Heart left ventricle (tissue), 13 donors: ENCODE data around the gene MAPK8IP3.
A peak's percentile ranks its signal among the peaks of the same experiment; 100 is the strongest.

Experiments
- POLR2A ChIP-seq, 2 donors: fragments of 450-650 bp; IDR thresholded peaks; one replicate each; pipeline ENCODE4 v1.6.1; 2017; ENCODE audit warnings: antibody characterized with exemption in 2 of 2, mild to moderate bottlenecking in 2 of 2, moderate library complexity in 2 of 2
- TF ChIP-seq, protein P1 (sequence below), 12 donors: fragments of 200-600 bp; sonication (generic) in 4 of 12; IDR thresholded peaks; one replicate each; pipeline versions ENCODE4 v1.5.0 to v1.8.0; 2018 to 2022; ENCODE audit warnings: antibody characterized with exemption in 12 of 12, mild to moderate bottlenecking in 5 of 12
- donor health status: ischemic (EF 13 %, LVEDD 7.1; RV severe dilation, severe dysfunction).
- donor health status: DM: no; HTN: yes; CAD: no.
- donor health status: DM: no; HTN: no; CAD: no.
- donor health status: ischemic (EF 25% LVEDD 6.9; RV normal size, moderate dysfunction).
- donor health status: ischemic (EF 25% LVEDD 5.7; RV mildly dilated, moderate dysfunction).
- donor health status: ischemic (EF 35%, LVEDD 5.7; RV mildly dilated, moderate dysfunction).
- donor health status: nonischemic (EF 11% LVEDD 7.7; RV severe dilation, severe dysfunction).
- donor health status: DM: yes; HTN: yes; CAD: no.
- donor health status: PGD.
- donor health status: ischemic (EF 29% LVEDD 5.4; RV normal size, mild dysfunction).
- donor health status: nonischemic (EF 23%, LVEDD 6.1; RV moderate dilation, normal function).

- TF ChIP-seq POLR2A (IDR thresholded peaks at IDR 0.05) = no peak
- TF ChIP-seq, protein P1, sequence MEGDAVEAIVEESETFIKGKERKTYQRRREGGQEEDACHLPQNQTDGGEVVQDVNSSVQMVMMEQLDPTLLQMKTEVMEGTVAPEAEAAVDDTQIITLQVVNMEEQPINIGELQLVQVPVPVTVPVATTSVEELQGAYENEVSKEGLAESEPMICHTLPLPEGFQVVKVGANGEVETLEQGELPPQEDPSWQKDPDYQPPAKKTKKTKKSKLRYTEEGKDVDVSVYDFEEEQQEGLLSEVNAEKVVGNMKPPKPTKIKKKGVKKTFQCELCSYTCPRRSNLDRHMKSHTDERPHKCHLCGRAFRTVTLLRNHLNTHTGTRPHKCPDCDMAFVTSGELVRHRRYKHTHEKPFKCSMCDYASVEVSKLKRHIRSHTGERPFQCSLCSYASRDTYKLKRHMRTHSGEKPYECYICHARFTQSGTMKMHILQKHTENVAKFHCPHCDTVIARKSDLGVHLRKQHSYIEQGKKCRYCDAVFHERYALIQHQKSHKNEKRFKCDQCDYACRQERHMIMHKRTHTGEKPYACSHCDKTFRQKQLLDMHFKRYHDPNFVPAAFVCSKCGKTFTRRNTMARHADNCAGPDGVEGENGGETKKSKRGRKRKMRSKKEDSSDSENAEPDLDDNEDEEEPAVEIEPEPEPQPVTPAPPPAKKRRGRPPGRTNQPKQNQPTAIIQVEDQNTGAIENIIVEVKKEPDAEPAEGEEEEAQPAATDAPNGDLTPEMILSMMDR (IDR thresholded peaks at IDR 0.05) = peak in 11 of 12 donors; percentile 18 to 58 (median 36)
These were observed 106.8 kb downstream of the MAPK8IP3 start for GRCh38 chr16:1812732-1813163.
